Measurements from ENCODE around the gene NADK2.
A peak's percentile ranks its signal among the peaks of the same experiment; 100 is the strongest.

NADK2 gene

GRCh38 chr5:36246036-36246800 is 4.5 kb upstream of the NADK2 start:
- DNase-seq (ENCODE audit: low read depth in 2 of 2): no peak

- DNase-seq (ENCODE audit: low read depth in 2 of 2): no peak
Observed at GRCh38 chr5:36244076-36244475, 2.4 kb upstream of the NADK2 start.

- DNase-seq (ENCODE audit: low read depth in 2 of 2): no peak
Observed at GRCh38 chr5:36243653-36244052, 1.9 kb upstream of the NADK2 start.

GRCh38 chr5:36242534-36243485 is 1.1 kb upstream of the NADK2 start:
- no peak for DNase-seq (ENCODE audit: low read depth in 2 of 2)

GRCh38 chr5:36240779-36241630 is 720 bp downstream of the NADK2 start:
- peak; percentile 10 to 20 for DNase-seq (ENCODE audit: low read depth in 2 of 2)

GRCh38 chr5:36239370-36240293 is 2.1 kb downstream of the NADK2 start:
- DNase-seq (ENCODE audit: low read depth in 2 of 2): no peak

GRCh38 chr5:36238502-36239295 is 3.0 kb downstream of the NADK2 start:
- DNase-seq (ENCODE audit: low read depth in 2 of 2): no peak

- no peak for DNase-seq (ENCODE audit: low read depth in 2 of 2)
Observed at GRCh38 chr5:36237751-36238150, 4.0 kb downstream of the NADK2 start.

GRCh38 chr5:36236801-36237200 is 4.9 kb downstream of the NADK2 start:
- no peak for DNase-seq (ENCODE audit: low read depth in 2 of 2)

GRCh38 chr5:36232533-36232932 is 9.2 kb downstream of the NADK2 start:
- DNase-seq (ENCODE audit: low read depth in 2 of 2): no peak

- DNase-seq (ENCODE audit: low read depth in 2 of 2): no peak
Observed at GRCh38 chr5:36230151-36230790, 11.5 kb downstream of the NADK2 start.

GRCh38 chr5:36228505-36228904 is 13.2 kb downstream of the NADK2 start:
- DNase-seq (ENCODE audit: low read depth in 2 of 2): no peak

GRCh38 chr5:36227046-36227445 is 14.7 kb downstream of the NADK2 start:
- DNase-seq (ENCODE audit: low read depth in 2 of 2): no peak

- DNase-seq (ENCODE audit: low read depth in 2 of 2): no peak
Observed at GRCh38 chr5:36222620-36223019, 19.1 kb downstream of the NADK2 start.

- no peak for DNase-seq (ENCODE audit: low read depth in 2 of 2)
Observed at GRCh38 chr5:36217988-36218387, 23.7 kb downstream of the NADK2 start.

- DNase-seq (ENCODE audit: low read depth in 2 of 2): no peak
Observed at GRCh38 chr5:36217567-36217966, 24.2 kb downstream of the NADK2 start.

GRCh38 chr5:36215910-36216309 is 25.8 kb downstream of the NADK2 start:
- no peak for DNase-seq (ENCODE audit: low read depth in 2 of 2)

- no peak for DNase-seq (ENCODE audit: low read depth in 2 of 2)
Observed at GRCh38 chr5:36214436-36214835, 27.3 kb downstream of the NADK2 start.

- DNase-seq (ENCODE audit: low read depth in 2 of 2): no peak
Observed at GRCh38 chr5:36209664-36210063, 32.1 kb downstream of the NADK2 start.
